SU-DHL-6 (cell line): ENCODE data around the gene GNS.

Source experiments
- H2AFZ ChIP-seq: fragments of 200-600 bp; sonication (generic); 2 replicates; pipeline ENCODE4 v1.6.1; 2014; ENCODE audit warnings: low read depth, mild to moderate bottlenecking, moderate library complexity, mixed read lengths, antibody characterized with exemption, low read length; ENCODE audit not compliant: severe bottlenecking
- H3F3A ChIP-seq: fragments of 200-600 bp; shearing (Covaris generic); 2 replicates; pipeline ENCODE4 v1.6.0; 2016; ENCODE audit warnings: antibody characterized with exemption, mild to moderate bottlenecking; ENCODE audit not compliant: insufficient read depth
- H3K27ac ChIP-seq: fragments of 200-600 bp; sonication (generic); 2 replicates; pipeline ENCODE4 v1.5.1; 2016; ENCODE audit warnings: low read depth, mild to moderate bottlenecking, low read length, moderate library complexity, mixed read lengths
- H3K27me3 ChIP-seq: fragments of 200-600 bp; sonication (generic), shearing (Covaris generic); 2 replicates; pipeline ENCODE4 v1.6.0; 2014; ENCODE audit warnings: mild to moderate bottlenecking, low read length
- H3K36me3 ChIP-seq: fragments of 200-600 bp; sonication (generic); 2 replicates; pipeline ENCODE4 v1.6.1; 2014; ENCODE audit warnings: mild to moderate bottlenecking, low read length, mixed read lengths
- H3K4me2 ChIP-seq: fragments of 300-600, 200-600 bp; shearing (Covaris generic), sonication (generic); 2 replicates; pipeline ENCODE4 v1.6.0; 2014; ENCODE audit warnings: low read length, low read depth, mild to moderate bottlenecking; ENCODE audit not compliant: poor library complexity, severe bottlenecking
- H3K4me3 ChIP-seq: fragments of 200-600 bp; sonication (generic); 2 replicates; pipeline ENCODE4 v1.5.1; 2014; ENCODE audit warnings: antibody characterized with exemption, low read length, mild to moderate bottlenecking, mixed read lengths; ENCODE audit not compliant: insufficient read depth, poor library complexity, severe bottlenecking
- H3K79me2 ChIP-seq: fragments of 200-600 bp; sonication (generic); 2 replicates; pipeline ENCODE4 v1.6.1; 2014; ENCODE audit warnings: mild to moderate bottlenecking, low read length, moderate library complexity; ENCODE audit not compliant: insufficient read depth
- H3K9ac ChIP-seq: fragments of 200-600 bp; sonication (generic); 2 replicates; pipeline ENCODE4 v1.7.0; 2014; ENCODE audit warnings: mild to moderate bottlenecking, low read length
- H3K9me2 ChIP-seq: fragments of 200-600 bp; sonication (generic); replicated peaks from 2 replicates; pipeline ENCODE4 v1.6.1; 2014; ENCODE audit warnings: low read length; ENCODE audit not compliant: insufficient read depth
- H3K9me3 ChIP-seq: fragments of 200-600 bp; sonication (generic); 2 replicates; pipeline ENCODE4 v1.6.1; 2014; ENCODE audit warnings: low read length, mixed read lengths; ENCODE audit not compliant: insufficient read depth
- H4K20me1 ChIP-seq: fragments of 200-600 bp; sonication (generic); 2 replicates; pipeline ENCODE4 v1.6.1; 2014; ENCODE audit warnings: low read depth, mild to moderate bottlenecking, antibody characterized with exemption, low read length, moderate library complexity, mixed read lengths
- EZH2phosphoT487 ChIP-seq: fragments of 200-600 bp; sonication (generic), shearing (Covaris generic); conservative IDR thresholded peaks from 2 replicates; pipeline ENCODE4 v1.6.1; 2018; ENCODE audit warnings: mild to moderate bottlenecking, antibody characterized with exemption, low read length, moderate library complexity, mixed read lengths
- TF ChIP-seq, protein P1 (sequence below): fragments of 200-600 bp; sonication (generic); IDR thresholded peaks from one replicate; pipeline ENCODE4 v1.5.1; 2017; ENCODE audit warnings: antibody characterized with exemption, mild to moderate bottlenecking, low read length, moderate library complexity; ENCODE audit not compliant: insufficient read depth, poor library complexity, severe bottlenecking

GNS gene

DNA sequence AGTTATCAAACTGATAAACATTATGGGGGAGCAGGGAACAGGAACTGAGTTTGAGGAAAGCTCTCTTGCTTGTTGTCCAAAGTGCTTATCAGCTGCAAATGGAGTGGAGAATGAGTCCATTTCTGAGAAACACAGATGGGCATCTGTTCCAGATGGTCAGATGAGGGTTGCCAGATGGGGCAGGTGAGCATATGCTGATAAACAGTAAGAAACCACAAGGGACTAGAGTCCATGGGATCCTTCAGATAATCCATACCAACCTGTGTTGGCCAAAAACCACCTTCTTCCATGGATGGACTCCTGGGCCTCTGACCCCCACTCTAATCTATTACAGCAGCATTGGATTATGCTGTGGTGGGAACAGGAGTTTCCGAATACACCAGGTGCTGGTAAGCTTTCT lies 38.3 kb downstream of the GNS start:
- Histone ChIP-seq H3K9me3 (no peaks in the 10 kb centered on the region), H3K9ac (no peak overlapping the region), H4K20me1 (no peaks in the 10 kb centered on the region), H3K4me3 (no peak overlapping the region), H3K27ac (no peak overlapping the region), H2AFZ (no peak overlapping the region), H3K9me2 (no peaks in the 10 kb centered on the region), H3F3A (no peaks in the 10 kb centered on the region), H3K4me2 (no peak overlapping the region), H3K36me3 (no peaks in the 10 kb centered on the region), H3K27me3 (no peaks in the 10 kb centered on the region), H3K79me2 (no peaks in the 10 kb centered on the region)
- TF ChIP-seq EZH2phosphoT487: no peak
- TF ChIP-seq, protein P1, sequence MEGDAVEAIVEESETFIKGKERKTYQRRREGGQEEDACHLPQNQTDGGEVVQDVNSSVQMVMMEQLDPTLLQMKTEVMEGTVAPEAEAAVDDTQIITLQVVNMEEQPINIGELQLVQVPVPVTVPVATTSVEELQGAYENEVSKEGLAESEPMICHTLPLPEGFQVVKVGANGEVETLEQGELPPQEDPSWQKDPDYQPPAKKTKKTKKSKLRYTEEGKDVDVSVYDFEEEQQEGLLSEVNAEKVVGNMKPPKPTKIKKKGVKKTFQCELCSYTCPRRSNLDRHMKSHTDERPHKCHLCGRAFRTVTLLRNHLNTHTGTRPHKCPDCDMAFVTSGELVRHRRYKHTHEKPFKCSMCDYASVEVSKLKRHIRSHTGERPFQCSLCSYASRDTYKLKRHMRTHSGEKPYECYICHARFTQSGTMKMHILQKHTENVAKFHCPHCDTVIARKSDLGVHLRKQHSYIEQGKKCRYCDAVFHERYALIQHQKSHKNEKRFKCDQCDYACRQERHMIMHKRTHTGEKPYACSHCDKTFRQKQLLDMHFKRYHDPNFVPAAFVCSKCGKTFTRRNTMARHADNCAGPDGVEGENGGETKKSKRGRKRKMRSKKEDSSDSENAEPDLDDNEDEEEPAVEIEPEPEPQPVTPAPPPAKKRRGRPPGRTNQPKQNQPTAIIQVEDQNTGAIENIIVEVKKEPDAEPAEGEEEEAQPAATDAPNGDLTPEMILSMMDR: no peak

DNA sequence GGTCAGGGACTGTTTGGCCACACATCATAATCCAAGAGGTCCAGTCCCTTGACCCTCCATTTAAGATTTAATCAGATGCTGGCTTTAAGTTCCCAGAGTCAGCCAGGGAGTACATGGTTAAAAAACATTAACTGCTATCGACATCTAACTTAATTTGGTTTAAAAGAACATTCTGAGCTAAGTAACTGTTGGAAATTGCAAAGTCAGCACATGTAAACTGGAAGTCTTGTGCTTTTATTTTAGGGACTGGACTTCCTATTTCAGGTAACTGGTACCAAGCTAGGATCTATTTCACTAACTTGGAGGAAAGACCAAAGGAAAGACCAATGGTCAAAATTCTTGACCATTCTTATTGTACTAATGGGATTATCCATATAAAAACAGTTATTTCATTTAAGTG lies 40.6 kb downstream of the GNS start:
- H2AFZ ChIP-seq: no peak overlapping the region
- H3K9ac ChIP-seq: no peak overlapping the region
- no peak overlapping the region for H3K4me3 ChIP-seq
- no peak for TF ChIP-seq EZH2phosphoT487
- TF ChIP-seq, protein P1: no peak
- no peaks in the 10 kb centered on the region for H3K36me3 ChIP-seq
- H3F3A ChIP-seq: no peaks in the 10 kb centered on the region
- no peaks in the 10 kb centered on the region for H3K27me3 ChIP-seq
- H3K27ac ChIP-seq: no peak overlapping the region
- H3K4me2 ChIP-seq: no peak overlapping the region
- H4K20me1 ChIP-seq: no peaks in the 10 kb centered on the region
- no peaks in the 10 kb centered on the region for H3K79me2 ChIP-seq
- H3K9me3 ChIP-seq: no peaks in the 10 kb centered on the region
- H3K9me2 ChIP-seq: no peaks in the 10 kb centered on the region

DNA sequence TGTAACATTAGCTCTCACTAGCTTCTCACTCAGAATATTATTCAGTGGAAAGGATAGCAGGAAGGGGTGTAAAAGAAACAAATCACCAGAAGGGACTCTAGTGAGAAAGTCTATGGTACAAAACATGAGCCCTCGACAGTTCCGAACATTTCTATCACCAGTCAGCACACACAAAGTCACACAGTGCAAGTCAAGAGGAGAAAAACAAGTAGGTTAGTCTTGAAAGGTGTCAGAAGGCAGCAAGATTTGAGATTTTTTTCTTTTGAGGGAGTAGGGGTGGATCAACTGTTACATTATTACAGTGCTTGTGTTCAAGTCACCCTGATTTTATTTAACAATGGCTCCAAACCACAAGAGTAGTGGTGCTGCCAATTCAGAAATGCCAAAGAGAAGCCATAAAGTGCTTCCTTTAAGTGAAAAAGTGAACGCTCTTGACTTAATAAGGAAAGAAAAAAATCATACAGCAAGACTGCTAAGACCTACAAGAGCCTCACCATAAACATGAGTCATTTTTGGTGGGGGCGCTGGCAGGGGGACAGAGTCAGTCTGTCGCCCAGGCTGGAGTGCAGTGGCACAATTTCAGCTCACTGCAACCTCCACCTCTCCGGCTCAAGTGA lies 42.3 kb downstream of the GNS start:
- H4K20me1 ChIP-seq: no peaks in the 10 kb centered on the region
- no peak overlapping the region for H2AFZ ChIP-seq
- H3K4me3 ChIP-seq: no peak overlapping the region
- no peak overlapping the region for H3K27ac ChIP-seq
- H3K9me3 ChIP-seq: no peaks in the 10 kb centered on the region
- no peaks in the 10 kb centered on the region for H3K79me2 ChIP-seq
- H3K9ac ChIP-seq: no peak overlapping the region
- H3K36me3 ChIP-seq: no peaks in the 10 kb centered on the region
- H3F3A ChIP-seq: no peaks in the 10 kb centered on the region
- H3K4me2 ChIP-seq: no peak overlapping the region
- no peaks in the 10 kb centered on the region for H3K27me3 ChIP-seq
- TF ChIP-seq, protein P1: no peak
- TF ChIP-seq EZH2phosphoT487: no peak
- H3K9me2 ChIP-seq: no peaks in the 10 kb centered on the region
